ENCODE measurements around the gene COL5A3.
A peak's percentile ranks its signal among the peaks of the same experiment; 100 is the strongest.

Gene COL5A3

GRCh38 chr19:10013316-10013715 is 3.0 kb upstream of the COL5A3 start, which contains the start of gene RDH8:
Gene RDH8, plus strand, starts transcription at chr19:10013483. Its CDS starts 15 bp downstream, at chr19:10013498.
- no peak within 1 kb of the TSS for H3K4me3 ChIP-seq (ENCODE audit: low read depth, low read length)
- TF ChIP-seq CTCF (conservative IDR thresholded peaks at IDR 0.05; ENCODE audit: low read depth, low read length): no peak
- no peak for DNase-seq (ENCODE audit: low read depth)

GRCh38 chr19:10011974-10012373 is 1.7 kb upstream of the COL5A3 start:
- no peak for TF ChIP-seq CTCF (conservative IDR thresholded peaks at IDR 0.05; ENCODE audit: low read depth, low read length)
- H3K4me3 ChIP-seq (ENCODE audit: low read depth, low read length): no peak overlapping the region
- DNase-seq (ENCODE audit: low read depth): no peak

GRCh38 chr19:10010939-10011338 is 635 bp upstream of the COL5A3 start:
- DNase-seq (ENCODE audit: low read depth): no peak
- no peak for TF ChIP-seq CTCF (conservative IDR thresholded peaks at IDR 0.05; ENCODE audit: low read depth, low read length)
- H3K4me3 ChIP-seq (ENCODE audit: low read depth, low read length): no peak overlapping the region

GRCh38 chr19:10009714-10010224 is 535 bp downstream of the COL5A3 start:
- no peak for TF ChIP-seq CTCF (conservative IDR thresholded peaks at IDR 0.05; ENCODE audit: low read depth, low read length)
- DNase-seq (ENCODE audit: low read depth): no peak
- no peak overlapping the region for H3K4me3 ChIP-seq (ENCODE audit: low read depth, low read length)

- no peak overlapping the region for H3K4me3 ChIP-seq (ENCODE audit: low read depth, low read length)
- no peak for TF ChIP-seq CTCF (conservative IDR thresholded peaks at IDR 0.05; ENCODE audit: low read depth, low read length)
- no peak for DNase-seq (ENCODE audit: low read depth)
Observed at GRCh38 chr19:10008184-10008765, 2.0 kb downstream of the COL5A3 start.

GRCh38 chr19:10007371-10008183 is 2.7 kb downstream of the COL5A3 start:
- no peak overlapping the region for H3K4me3 ChIP-seq (ENCODE audit: low read depth, low read length)
- TF ChIP-seq CTCF (conservative IDR thresholded peaks at IDR 0.05; ENCODE audit: low read depth, low read length): no peak
- DNase-seq (ENCODE audit: low read depth): peak; percentile 50
